Spleen (tissue), 7 donors: ENCODE measurements around the gene TMEM273.

Source experiments
- CTCF ChIP-seq, 11 experiments: fragments of 200-600 bp in 7 of 11; fragments of 450-650 bp in 4 of 11; sonication (generic) in 4 of 11; IDR thresholded peaks in 8 of 11; conservative IDR thresholded peaks in 3 of 11; 1 replicate in 7 of 11; 2 replicates in 4 of 11; pipeline versions ENCODE4 v1.4.0 to v1.8.0; 2016 to 2021; ENCODE audit warnings: antibody characterized with exemption in 11 of 11, inconsistent platforms in 4 of 11, mild to moderate bottlenecking in 1 of 11
- POLR2A ChIP-seq, 3 donors: fragments of 450-650 bp; IDR thresholded peaks; one replicate each; pipeline ENCODE4 v1.5.1; 2017; ENCODE audit warnings: antibody characterized with exemption in 3 of 3, mild to moderate bottlenecking in 1 of 3
- POLR2AphosphoS5 ChIP-seq, 3 donors: sonication (generic); formaldehyde crosslinking; IDR thresholded peaks; one replicate each; pipeline ENCODE4 v1.5.1; 2017; ENCODE audit warnings: antibody characterized with exemption in 3 of 3
- donor health status: DM: no; HTN: no; CAD: no; lungs with moderate emphysema.
- donor health status: DM: no; HTN: no; CAD: no.
- donor health status: DM: no; HTN: no; CAD: no.

GRCh38 chr10:49162063-49162462, 26.1 kb downstream of the TMEM273 start:
- TF ChIP-seq POLR2AphosphoS5 (IDR thresholded peaks at IDR 0.05): no peak
- no peak for TF ChIP-seq CTCF (IDR thresholded peaks at IDR 0.05 in 8 of 11, conservative IDR thresholded peaks at IDR 0.05 in 3 of 11)
- TF ChIP-seq POLR2A (IDR thresholded peaks at IDR 0.05): no peak
